Body of pancreas (tissue), 4 donors: ENCODE results near the gene MYO16. TPM values are rescaled to one million over a fixed set of nuclear protein-coding genes. Genes with fewer than 3 reads are reported as not detected.

Experiments
- ATAC-seq: fragments of 150-250 bp; one replicate; pipeline ENCODE4 v1.9.1; 2016
- DNase-seq, 4 donors: peaks; one replicate each; pipeline ENCODE4 v3.0.0-alpha.2; 2019
- H3K27ac ChIP-seq, 4 donors: fragments of 200-600 bp; sonication (generic); 1 replicate in 3 of 4; 2 replicates in 1 of 4; pipeline versions ENCODE4 v1.5.1 to v1.6.1; 2016 to 2019; ENCODE audit warnings: mild to moderate bottlenecking in 1 of 4, mixed read lengths in 1 of 4, moderate library complexity in 1 of 4
- H3K27me3 ChIP-seq, 2 donors: fragments of 200-600 bp; sonication (generic); one replicate each; pipeline ENCODE4 v1.6.0; 2016; ENCODE audit warnings: mild to moderate bottlenecking in 1 of 2
- H3K36me3 ChIP-seq, 2 donors: fragments of 200-600 bp; sonication (generic); replicated peaks in 1 of 2; 2 replicates each; pipeline ENCODE4 v1.5.1; 2016; ENCODE audit warnings: low read depth in 2 of 2; ENCODE audit not compliant: insufficient read depth in 1 of 2
- H3K4me1 ChIP-seq: fragments of 200-600 bp; sonication (generic); one replicate; pipeline ENCODE4 v1.6.0; 2016
- H3K4me3 ChIP-seq, 2 donors: fragments of 200-600 bp; sonication (generic); 1 replicate in 1 of 2; 2 replicates in 1 of 2; pipeline ENCODE4 v1.5.1; 2016 to 2019
- H3K9me3 ChIP-seq, 3 donors: fragments of 200-600 bp; sonication (generic); 1 replicate in 2 of 3; 2 replicates in 1 of 3; pipeline ENCODE4 v1.5.1; 2016
- CTCF ChIP-seq, 7 experiments: fragments of 450-650 bp in 4 of 7; fragments of 200-600 bp in 3 of 7; sonication (generic) in 3 of 7; IDR thresholded peaks; one replicate each; pipeline ENCODE4 v1.5.1; 2016 to 2019; ENCODE audit warnings: antibody characterized with exemption in 7 of 7
- POLR2A ChIP-seq, 3 donors: fragments of 450-650 bp; IDR thresholded peaks; one replicate each; pipeline ENCODE4 v1.6.1; 2016; ENCODE audit warnings: antibody characterized with exemption in 3 of 3, mild to moderate bottlenecking in 2 of 3
- WGBS, 2 donors: methylation state at CpG; one replicate each; pipeline ENCODE4 v1.1.5; 2017; 5-methylcytosine and 5-hydroxymethylcytosine counted together
- intact Hi-C: fragments of 100-400 bp; cut with DNase I; formaldehyde crosslinking; loops from one replicate; pipeline ENCODE4 v1.15.1; 2023
- total RNA-seq, 2 donors: library from RNA; depleted of rRNA; stranded (reverse); fragments of >200 nt; gene quantifications; one replicate each; pipeline ENCODE4 v1.1.0, GENCODE V29; 2016

The MYO16 gene
- total RNA-seq, 2 donors from 2014 or later, result under 0.01 to 0.78 TPM

- WGBS, 2 donors, result 71 to 73% methylated on average over 4 of the region's 4 CpGs
- no peaks in the 10 kb centered on the region for H3K27me3 ChIP-seq
- ATAC-seq, result no peak
- no peaks in the 10 kb centered on the region for H3K9me3 ChIP-seq
- intact Hi-C loops, result no loop called here
- DNase-seq, result no peak
- H3K27ac ChIP-seq, result no peak overlapping the region
- TF ChIP-seq POLR2A (IDR thresholded peaks at IDR 0.05) (no peak), CTCF (IDR thresholded peaks at IDR 0.05) (no peak)
- H3K4me1 ChIP-seq, result no peaks in the 10 kb centered on the region
- H3K4me3 ChIP-seq, result no peak overlapping the region
- H3K36me3 ChIP-seq, result no peaks in the 10 kb centered on the region
Observed at GRCh38 chr13:109009756-109010155, 380.3 kb downstream of the MYO16 start.

DNA sequence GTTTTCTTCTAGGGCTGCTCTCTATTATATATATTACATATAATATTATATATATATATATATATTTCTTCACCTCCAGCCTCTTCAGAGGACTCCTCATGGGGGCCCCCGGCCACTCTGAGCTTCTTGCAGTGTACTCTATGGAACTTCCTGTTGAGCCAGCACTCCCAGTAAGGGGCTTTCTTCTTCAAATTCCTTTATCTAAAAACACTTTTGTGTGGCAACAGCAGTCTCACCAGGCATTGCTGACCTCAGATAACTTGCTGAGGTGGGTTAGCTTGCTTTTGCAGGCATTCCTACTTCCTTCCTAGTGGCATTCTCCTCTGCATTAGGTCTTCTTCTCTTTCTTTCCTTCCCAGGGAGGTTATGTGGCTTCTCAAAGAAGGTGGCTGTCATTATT, 381.5 kb downstream of the MYO16 start:
- Histone ChIP-seq H3K27ac (no peak overlapping the region), H3K36me3 (no peaks in the 10 kb centered on the region), H3K27me3 (no peaks in the 10 kb centered on the region), H3K4me3 (no peak overlapping the region), H3K4me1 (no peaks in the 10 kb centered on the region), H3K9me3 (no peaks in the 10 kb centered on the region)
- 29 to 68% methylated on average over 1 of the region's 1 CpG for WGBS, 2 donors
- TF ChIP-seq POLR2A (IDR thresholded peaks at IDR 0.05), result no peak
- no peak for DNase-seq
- no peak for ATAC-seq
- intact Hi-C loops, result no loop called here

GRCh38 chr13:109012115-109012514, 382.7 kb downstream of the MYO16 start:
- WGBS, 2 donors, result 35 to 59% methylated on average over 5 of the region's 5 CpGs
- ATAC-seq (no peak), DNase-seq (no peak)
- Histone ChIP-seq H3K9me3 (no peaks in the 10 kb centered on the region), H3K27me3 (no peaks in the 10 kb centered on the region), H3K36me3 (no peaks in the 10 kb centered on the region), H3K27ac (no peak overlapping the region), H3K4me3 (no peak overlapping the region), H3K4me1 (no peaks in the 10 kb centered on the region)
- no peak for TF ChIP-seq POLR2A (IDR thresholded peaks at IDR 0.05)
- no peak for TF ChIP-seq CTCF (IDR thresholded peaks at IDR 0.05)
- intact Hi-C loops, result no loop called here

- H3K36me3 ChIP-seq, result no peaks in the 10 kb centered on the region
- no peaks in the 10 kb centered on the region for H3K27me3 ChIP-seq
- no peak for ATAC-seq
- H3K4me3 ChIP-seq, result no peak overlapping the region
- no peaks in the 10 kb centered on the region for H3K4me1 ChIP-seq
- intact Hi-C loops, result no loop called here
- no peak for TF ChIP-seq POLR2A (IDR thresholded peaks at IDR 0.05)
- no peak for TF ChIP-seq CTCF (IDR thresholded peaks at IDR 0.05)
- H3K9me3 ChIP-seq, result peaks cover 0 to 4% (median 0%) of the 10 kb centered on the region in 3 donors
- H3K27ac ChIP-seq, result no peak overlapping the region
- 85 to 86% methylated on average over 4 of the region's 4 CpGs for WGBS, 2 donors
- no peak for DNase-seq
Observed at GRCh38 chr13:109021558-109021957, 392.1 kb downstream of the MYO16 start.

GRCh38 chr13:109024611-109025010, 395.2 kb downstream of the MYO16 start:
- no peaks in the 10 kb centered on the region for H3K36me3 ChIP-seq
- H3K9me3 ChIP-seq, result no peaks in the 10 kb centered on the region
- ATAC-seq (no peak), DNase-seq (no peak)
- 70 to 88% methylated on average over 1 of the region's 1 CpG for WGBS, 2 donors
- H3K27me3 ChIP-seq, result no peaks in the 10 kb centered on the region
- H3K4me1 ChIP-seq, result no peaks in the 10 kb centered on the region
- H3K4me3 ChIP-seq, result no peak overlapping the region
- no peak for TF ChIP-seq CTCF (IDR thresholded peaks at IDR 0.05)
- no peak for TF ChIP-seq POLR2A (IDR thresholded peaks at IDR 0.05)
- intact Hi-C loops, result no loop called here
- no peak overlapping the region for H3K27ac ChIP-seq
